GM12878 (cell line): Measurements from ENCODE around the gene NDST3. TPM values are rescaled to one million over a fixed set of nuclear protein-coding genes. Genes with fewer than 3 reads are reported as not detected.
A peak's percentile ranks its signal among the peaks of the same experiment; 100 is the strongest.

Experiments used
- ATAC-seq: fragments of 200-7000 bp; cut with Tn5 transposase; 3 replicates; pipeline ENCODE4 v1.9.1; 2020; ENCODE audit warnings: mild to moderate bottlenecking, moderate library complexity
- BruUV-seq: library from RNA; stranded (reverse); fragments of 400-500 nt; replicated peaks from 2 replicates; lab custom pipeline; 2021; lab: Mats Ljungman, UMichigan
- CTCF ChIA-PET: fragments of 300-600 bp; sonication (Branson Sonifier 250); formaldehyde crosslinking; extraction: SDS; loops from one replicate; lab custom pipeline; 2021; ENCODE audit warnings: inconsistent platforms; lab: Yijun Ruan, JAX
- POLR2A ChIA-PET: fragments of 350-600 bp; formaldehyde crosslinking; extraction: SDS; loops from one replicate; lab custom pipeline; 2021; ENCODE audit warnings: inconsistent platforms; lab: Charles Lee
- RAD21 ChIA-PET: fragments of 300-600 bp; sonication (Branson Sonifier 250); formaldehyde crosslinking; loops from one replicate; lab custom pipeline; 2023; ENCODE audit warnings: antibody characterized with exemption; ENCODE audit not compliant: unreplicated experiment; lab: Charles Lee
- SMC1A ChIA-PET: fragments of 300-600 bp; sonication (Branson Sonifier 250); formaldehyde crosslinking; loops from one replicate; lab custom pipeline; 2023; ENCODE audit not compliant: unreplicated experiment, uncharacterized antibody; lab: Charles Lee
- DNase-seq: peaks from one replicate; pipeline ENCODE4 v3.0.0-alpha.2; 2011; ENCODE audit warnings: low read depth, low spot score
- FAIRE-seq: peaks from 3 replicates; lab custom pipeline; 2011; peaks lifted over from hg19 to GRCh38; lab: Jason Lieb, UNC
- H2AFZ ChIP-seq: 2 replicates; pipeline ENCODE4 v1.6.0; 2011; ENCODE audit warnings: low read depth, low read length, control low read depth; ENCODE audit not compliant: control insufficient read depth
- H3K27ac ChIP-seq: 2 replicates; pipeline ENCODE4 v1.5.1; 2011; ENCODE audit warnings: control low read depth; ENCODE audit not compliant: control insufficient read depth, insufficient read depth
- H3K27me3 ChIP-seq, 2 experiments: replicated peaks in 1 of 2; 2 replicates each; pipeline versions ENCODE4 v1.6.0 to v1.6.1; 2011; ENCODE audit warnings: low read length in 1 of 2; ENCODE audit not compliant: control insufficient read depth in 2 of 2, insufficient read depth in 2 of 2
- H3K36me3 ChIP-seq, 2 experiments: 2 replicates each; pipeline ENCODE4 v1.5.1; 2011; ENCODE audit warnings: low read length in 1 of 2; ENCODE audit not compliant: control insufficient read depth in 2 of 2, insufficient read depth in 2 of 2
- H3K4me1 ChIP-seq: 2 replicates; pipeline ENCODE4 v1.6.1; 2011; ENCODE audit warnings: mild to moderate bottlenecking, low read length, moderate library complexity, mixed read lengths; ENCODE audit not compliant: control insufficient read depth, insufficient read depth
- H3K4me2 ChIP-seq: 2 replicates; pipeline ENCODE4 v1.6.0; 2011; ENCODE audit warnings: control low read depth; ENCODE audit not compliant: control insufficient read depth, insufficient read depth
- H3K4me3 ChIP-seq: fragments of 200-600 bp; sonication (generic); 2 replicates; pipeline ENCODE4 v1.5.1; 2016
- H3K79me2 ChIP-seq: 2 replicates; pipeline ENCODE4 v1.6.0; 2011; ENCODE audit warnings: low read length; ENCODE audit not compliant: control insufficient read depth, insufficient read depth
- H3K9ac ChIP-seq: 2 replicates; pipeline ENCODE4 v1.8.0; 2011; ENCODE audit warnings: low read length, control low read depth, mixed read lengths; ENCODE audit not compliant: control insufficient read depth, insufficient read depth
- H3K9me3 ChIP-seq: replicated peaks from 3 replicates; pipeline ENCODE4 v1.5.1; 2011; ENCODE audit warnings: mild to moderate bottlenecking, low read length; ENCODE audit not compliant: control insufficient read depth, insufficient read depth
- H4K20me1 ChIP-seq: 2 replicates; pipeline ENCODE4 v1.6.0; 2011; ENCODE audit not compliant: control insufficient read depth, insufficient read depth
- BMI1 ChIP-seq: fragments of 450-650 bp; IDR thresholded peaks from 2 replicates; pipeline ENCODE4 v1.6.1; 2016; ENCODE audit warnings: mild to moderate bottlenecking, moderate library complexity, borderline replicate concordance
- CEBPB ChIP-seq, 2 experiments: fragments of 150-350 bp in 1 of 2; IDR thresholded peaks; 2 replicates each; pipeline ENCODE4 v1.6.1; 2012 to 2014; ENCODE audit warnings: low read depth in 2 of 2, low read length in 2 of 2, borderline replicate concordance in 1 of 2, inconsistent platforms in 1 of 2
- CREB1 ChIP-seq: IDR thresholded peaks from 2 replicates; pipeline ENCODE4 v1.6.1; 2012; ENCODE audit warnings: low read depth, mild to moderate bottlenecking, inconsistent platforms
- HDAC6 ChIP-seq: fragments of 200-600 bp; sonication (generic); IDR thresholded peaks from one replicate; pipeline ENCODE4 v1.8.0; 2017; ENCODE audit warnings: antibody characterized with exemption; ENCODE audit not compliant: unreplicated experiment
- IKZF1 ChIP-seq: fragments of 450-650 bp; conservative IDR thresholded peaks from 2 replicates; pipeline ENCODE4 v1.6.1; 2017; ENCODE audit warnings: antibody characterized with exemption, mild to moderate bottlenecking
- IRF4 ChIP-seq: IDR thresholded peaks from 2 replicates; pipeline ENCODE4 v1.6.1; 2011; ENCODE audit warnings: low read depth, low read length
- NFXL1 ChIP-seq: fragments of 450-650 bp; IDR thresholded peaks from 2 replicates; pipeline ENCODE4 v1.6.1; 2017; ENCODE audit warnings: antibody characterized with exemption, mild to moderate bottlenecking, borderline replicate concordance
- SMAD1 ChIP-seq: fragments of 450-650 bp; IDR thresholded peaks from 2 replicates; pipeline ENCODE4 v1.6.1; 2018; ENCODE audit warnings: mild to moderate bottlenecking, low read depth; ENCODE audit not compliant: partially characterized antibody
- SMAD5 ChIP-seq: IDR thresholded peaks from 2 replicates; pipeline ENCODE4 v1.6.1; 2016; ENCODE audit warnings: antibody characterized with exemption, low read depth
- SMARCA5 ChIP-seq: fragments of 450-650 bp; IDR thresholded peaks from 2 replicates; pipeline ENCODE4 v1.6.1; 2017; ENCODE audit warnings: mild to moderate bottlenecking
- TCF3 ChIP-seq: IDR thresholded peaks from 2 replicates; pipeline ENCODE4 v1.6.1; 2012; ENCODE audit warnings: low read depth, mild to moderate bottlenecking, low read length, borderline replicate concordance; ENCODE audit not compliant: insufficient read depth
- WGBS: methylation state at CpG from one replicate; pipeline ENCODE4 v1.1.6; 2016; ENCODE audit warnings: low lambda C conversion rate; ENCODE audit not compliant: insufficient replicate concordance, insufficient coverage; ENCODE audit errors: missing lambda C conversion rate; 5-methylcytosine and 5-hydroxymethylcytosine counted together
- in situ Hi-C: fragments of 300-500 bp; cut with MboI; formaldehyde crosslinking; loops from 9 replicates; pipeline ENCODE4 v1.14.3; 2018; ENCODE audit warnings: mixed read lengths
- intact Hi-C: fragments of 100-400 bp; cut with micrococcal nuclease; formaldehyde crosslinking; loops from one replicate; pipeline ENCODE4 v1.14.2; 2022; ENCODE audit not compliant: unreplicated experiment
- polyA plus RNA-seq, 11 experiments: library from polyadenylated mRNA; depleted of rRNA in 4 of 11; unstranded in 6 of 11; stranded (reverse) in 5 of 11; fragments of >200 nt; fragmentation: Nextera tagmentation in 4 of 11; fragmentation: Illumina TruSeq in 1 of 11; extraction: Ambion mirVana in 4 of 11; extraction: Trizol in 1 of 11; gene quantifications; 1 replicate in 1 of 11; 2 replicates in 10 of 11; pipeline versions ENCODE4 v1.2.1 to v1.2.3, GENCODE V29; 2011 to 2016; ENCODE audit warnings: inconsistent platforms in 2 of 11, missing spikeins in 2 of 11, low read depth in 1 of 11
- total RNA-seq, 4 experiments: library from RNA; depleted of rRNA in 3 of 4; stranded (reverse); fragments of >200 nt in 3 of 4; fragmentation: Illumina TruSeq in 1 of 4; extraction: Trizol in 1 of 4; gene quantifications; 2 replicates each; pipeline versions ENCODE4 v1.2.1 to v1.2.3, GENCODE V29; 2013 to 2021
- TF ChIP-seq, protein P1 (sequence below), 3 experiments: IDR thresholded peaks in 2 of 3; conservative IDR thresholded peaks in 1 of 3; 2 replicates each; pipeline ENCODE4 v1.5.1; 2011; ENCODE audit warnings: low read depth in 3 of 3, low read length in 3 of 3, mild to moderate bottlenecking in 3 of 3, control low read depth in 2 of 3, moderate library complexity in 2 of 3, inconsistent platforms in 1 of 3, mixed read lengths in 1 of 3; ENCODE audit not compliant: control insufficient read depth in 2 of 3, insufficient read depth in 1 of 3; ENCODE audit errors: extremely low read depth in 1 of 3

The NDST3 gene
- total and polyA plus RNA-seq, 10 of the 15 experiments (the other 5 are each of a cell fraction or from before 2014, with no cell fraction given): 0.03 TPM; not detected in 8

DNA sequence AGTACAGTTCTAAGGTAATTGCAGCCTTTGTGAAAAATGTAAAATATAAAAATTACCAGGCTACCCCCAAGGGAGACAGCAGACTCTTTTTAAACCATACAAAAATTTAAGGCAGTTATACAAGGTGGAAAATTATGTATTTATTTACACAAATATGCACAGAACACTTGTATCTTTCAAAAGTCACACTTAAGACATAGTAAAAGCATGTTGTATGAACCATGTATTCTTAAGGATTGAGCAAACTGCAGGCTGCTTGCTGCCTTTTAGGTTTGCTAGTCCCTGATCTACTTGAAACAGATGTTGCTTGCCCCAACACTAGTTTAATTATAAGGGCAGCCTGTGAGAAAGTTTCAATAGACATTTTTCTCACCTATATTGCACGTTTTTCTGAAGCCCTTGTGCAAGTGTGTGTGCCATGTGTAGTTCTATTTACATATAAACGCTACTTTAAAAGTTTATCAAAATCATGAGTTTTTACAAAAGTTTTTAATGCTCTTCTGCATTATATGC, 245.7 kb downstream of the NDST3 start:
- FAIRE-seq: no peak
- Histone ChIP-seq H3K4me3 (peak overlapping the region; percentile 82), H3K27ac (peak overlapping the region; percentile 80), H3K27me3 (no peaks in the 10 kb centered on the region), H3K9me3 (no peaks in the 10 kb centered on the region), H3K79me2 (peaks cover 27% of the 10 kb centered on the region), H3K4me1 (peaks cover 13% of the 10 kb centered on the region; the same call in 1 of the 2 replicates), H2AFZ (no peak overlapping the region), H3K4me2 (peak overlapping the region; percentile 85), H4K20me1 (no peaks in the 10 kb centered on the region), H3K36me3 (peaks cover 0 to 5% of the 10 kb centered on the region in 2 experiments; a peak in 2 of 4 replicates), H3K9ac (peak overlapping the region; percentile 90)
- no peak for TF ChIP-seq CEBPB (IDR thresholded peaks at IDR 0.05; ENCODE audit: borderline replicate concordance in 1 of 2, low read depth in 2 of 2, low read length in 2 of 2)
- TF ChIP-seq TCF3: no peak
- RAD21 ChIA-PET: no interaction called here
- no TSS peak for BruUV-seq
- WGBS: 0% methylated on average over 2 of the region's 2 CpGs
- POLR2A ChIA-PET: no interaction called here
- SMC1A ChIA-PET: interaction anchor here (0.9 kb wide), 1 partner anchor 8 kb away, joined by 3 read pairs; no protein-coding TSS in a partner anchor
- in situ Hi-C loops: loop anchor here (10.0 kb wide), 2 partner anchors 305 to 405 kb away; partner anchors contain the start of gene METTL14
- no peak for DNase-seq
- CTCF ChIA-PET: interaction anchor here (0.9 to 2.4 kb wide), 2 partner anchors 28 to 74 kb away, joined by 3 to 10 read pairs; partner anchors contain the start of gene PRSS12
- no peak for ATAC-seq
- intact Hi-C loops: loop anchor here (2.0 to 10.0 kb wide), 3 partner anchors 73 to 557 kb away; partner anchors contain the start of genes PRSS12 and SEC24D

DNA sequence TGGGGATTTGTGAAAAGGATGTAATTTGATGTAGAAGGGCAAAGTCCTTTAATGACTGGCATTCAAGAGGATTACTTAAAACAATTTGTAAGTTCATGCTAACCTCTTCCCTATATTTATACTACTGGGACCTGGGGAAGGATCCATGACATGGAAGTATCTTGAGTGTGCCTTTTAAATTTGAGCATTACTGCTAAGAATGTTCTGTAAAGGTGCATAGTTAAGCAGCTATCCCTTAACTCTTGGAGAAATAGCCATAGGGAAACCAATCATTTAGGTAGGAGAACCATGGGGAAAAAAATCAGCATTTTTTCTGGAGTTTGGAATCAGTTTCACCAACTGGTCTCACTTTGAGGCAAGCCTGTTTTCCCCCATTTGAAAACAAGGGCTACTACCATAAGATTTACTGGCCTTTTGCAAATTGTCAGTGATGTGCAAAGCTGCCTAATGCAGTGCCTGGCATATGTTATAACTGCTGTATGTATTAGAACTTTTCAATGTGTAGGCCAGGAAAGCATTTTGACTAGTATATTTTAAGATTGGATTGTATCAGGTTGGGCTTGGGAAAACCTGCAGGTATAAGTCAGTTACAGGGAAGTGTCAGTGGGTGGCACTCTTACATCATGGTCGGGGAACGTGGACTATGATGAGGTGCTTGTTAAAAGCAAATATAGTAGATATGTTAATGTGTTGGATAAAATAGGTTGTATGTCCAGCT, 246.4 kb downstream of the NDST3 start:
- peak; percentile 38 for DNase-seq
- Histone ChIP-seq H4K20me1 (no peaks in the 10 kb centered on the region), H3K9ac (peak overlapping the region; percentile 90), H3K27ac (peak overlapping the region; percentile 80), H3K4me1 (peaks cover 13% of the 10 kb centered on the region; the same call in 1 of the 2 replicates), H3K36me3 (peaks cover 0 to 5% of the 10 kb centered on the region in 2 experiments; a peak in 2 of 4 replicates), H3K79me2 (peaks cover 27% of the 10 kb centered on the region), H2AFZ (no peak overlapping the region), H3K4me3 (peak overlapping the region; percentile 82; the same call in 1 of the 2 replicates), H3K9me3 (no peaks in the 10 kb centered on the region), H3K4me2 (peak overlapping the region; percentile 85), H3K27me3 (no peaks in the 10 kb centered on the region)
- ChIA-PET RAD21 (interaction anchor here (0.6 kb wide), 1 partner anchor 457 kb away, joined by 4 read pairs; no protein-coding TSS in a partner anchor), POLR2A (interaction anchor here (0.8 kb wide), 1 partner anchor 10 kb away, joined by 3 read pairs; no protein-coding TSS in a partner anchor), SMC1A (interaction anchor here (1.4 kb wide), 1 partner anchor 404 kb away, joined by 3 read pairs; the partner anchor contains the start of gene METTL14), CTCF (interaction anchor here (0.7 to 2.4 kb wide), 2 partner anchors 70 to 73 kb away, joined by 3 to 10 read pairs; partner anchors contain the start of gene PRSS12)
- in situ Hi-C loops: loop anchor here (10.0 kb wide), 2 partner anchors 304 to 404 kb away; partner anchors contain the start of gene METTL14
- 2% methylated on average over 2 of the region's 2 CpGs for WGBS
- intact Hi-C loops: loop anchor here (2.0 to 10.0 kb wide), 2 partner anchors 72 to 134 kb away; partner anchors contain the start of gene PRSS12
- no TSS peak for BruUV-seq
- ATAC-seq: peak; percentile 29
- no peak for FAIRE-seq
- TF ChIP-seq BMI1: peak; percentile 8; the same call in 1 of the 2 replicates
- TF ChIP-seq SMARCA5: 0 out of 2 replicates have a peak, but pooled peaks have one; percentile 24
- TF ChIP-seq, protein P1, sequence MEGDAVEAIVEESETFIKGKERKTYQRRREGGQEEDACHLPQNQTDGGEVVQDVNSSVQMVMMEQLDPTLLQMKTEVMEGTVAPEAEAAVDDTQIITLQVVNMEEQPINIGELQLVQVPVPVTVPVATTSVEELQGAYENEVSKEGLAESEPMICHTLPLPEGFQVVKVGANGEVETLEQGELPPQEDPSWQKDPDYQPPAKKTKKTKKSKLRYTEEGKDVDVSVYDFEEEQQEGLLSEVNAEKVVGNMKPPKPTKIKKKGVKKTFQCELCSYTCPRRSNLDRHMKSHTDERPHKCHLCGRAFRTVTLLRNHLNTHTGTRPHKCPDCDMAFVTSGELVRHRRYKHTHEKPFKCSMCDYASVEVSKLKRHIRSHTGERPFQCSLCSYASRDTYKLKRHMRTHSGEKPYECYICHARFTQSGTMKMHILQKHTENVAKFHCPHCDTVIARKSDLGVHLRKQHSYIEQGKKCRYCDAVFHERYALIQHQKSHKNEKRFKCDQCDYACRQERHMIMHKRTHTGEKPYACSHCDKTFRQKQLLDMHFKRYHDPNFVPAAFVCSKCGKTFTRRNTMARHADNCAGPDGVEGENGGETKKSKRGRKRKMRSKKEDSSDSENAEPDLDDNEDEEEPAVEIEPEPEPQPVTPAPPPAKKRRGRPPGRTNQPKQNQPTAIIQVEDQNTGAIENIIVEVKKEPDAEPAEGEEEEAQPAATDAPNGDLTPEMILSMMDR (IDR thresholded peaks at IDR 0.05 in 2 of 3, conservative IDR thresholded peaks at IDR 0.05 in 1 of 3; ENCODE audit: control insufficient read depth in 2 of 3, extremely low read depth in 1 of 3, insufficient read depth in 1 of 3, low read depth in 3 of 3, low read length in 3 of 3): peak; percentile 61 to 85 (median 68)
- TF ChIP-seq SMAD1: no peak
- TF ChIP-seq SMAD5: peak; percentile 53
- TF ChIP-seq HDAC6: no peak
- TF ChIP-seq IRF4: no peak
- no peak for TF ChIP-seq IKZF1
- 0 out of 2 replicates have a peak, but pooled peaks have one; percentile 17 for TF ChIP-seq CREB1
- TF ChIP-seq NFXL1: no peak
